GM12874 (cell line): ENCODE results near the gene DNER.

ENCODE experiments used
- TF ChIP-seq, protein P1 (sequence below): IDR thresholded peaks from 2 replicates; pipeline ENCODE4 v1.5.1; 2011; ENCODE audit warnings: low read depth, mild to moderate bottlenecking, control low read depth, low read length, moderate library complexity; ENCODE audit not compliant: insufficient read depth

The DNER gene

DNA sequence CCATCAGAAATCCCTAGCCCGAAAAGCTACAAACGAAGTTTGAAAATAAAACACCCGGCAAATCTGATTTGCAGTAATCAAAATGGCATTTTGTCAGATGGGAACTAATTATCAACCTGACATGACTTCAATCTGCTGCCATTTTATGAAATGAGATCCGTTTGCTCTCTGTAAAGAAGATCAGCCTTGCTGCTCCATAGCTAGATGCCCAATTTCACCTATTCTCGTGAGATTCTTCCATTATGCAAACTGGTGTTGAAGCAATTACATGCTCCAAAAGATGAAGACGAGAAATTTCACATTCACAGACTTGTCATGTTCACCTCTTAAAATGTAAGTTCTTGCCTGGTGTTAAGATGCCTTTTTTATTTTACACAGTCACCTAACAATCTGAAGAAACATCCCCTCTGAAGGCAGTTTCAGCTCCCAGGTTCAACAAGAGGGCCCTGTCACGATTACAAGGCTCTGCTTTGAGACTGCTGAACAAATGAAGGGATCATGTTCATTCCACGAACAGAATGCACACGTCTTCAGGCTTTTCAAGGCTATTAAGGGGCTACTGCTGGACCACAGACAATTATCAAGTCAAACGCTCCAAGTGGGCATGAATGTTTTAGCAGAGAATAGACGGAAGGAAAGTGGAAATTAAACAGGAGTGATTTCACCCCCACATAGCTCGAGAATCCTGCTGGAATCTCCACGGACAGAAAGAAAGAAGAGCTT lies 270.6 kb downstream of the DNER start:
- TF ChIP-seq, protein P1, sequence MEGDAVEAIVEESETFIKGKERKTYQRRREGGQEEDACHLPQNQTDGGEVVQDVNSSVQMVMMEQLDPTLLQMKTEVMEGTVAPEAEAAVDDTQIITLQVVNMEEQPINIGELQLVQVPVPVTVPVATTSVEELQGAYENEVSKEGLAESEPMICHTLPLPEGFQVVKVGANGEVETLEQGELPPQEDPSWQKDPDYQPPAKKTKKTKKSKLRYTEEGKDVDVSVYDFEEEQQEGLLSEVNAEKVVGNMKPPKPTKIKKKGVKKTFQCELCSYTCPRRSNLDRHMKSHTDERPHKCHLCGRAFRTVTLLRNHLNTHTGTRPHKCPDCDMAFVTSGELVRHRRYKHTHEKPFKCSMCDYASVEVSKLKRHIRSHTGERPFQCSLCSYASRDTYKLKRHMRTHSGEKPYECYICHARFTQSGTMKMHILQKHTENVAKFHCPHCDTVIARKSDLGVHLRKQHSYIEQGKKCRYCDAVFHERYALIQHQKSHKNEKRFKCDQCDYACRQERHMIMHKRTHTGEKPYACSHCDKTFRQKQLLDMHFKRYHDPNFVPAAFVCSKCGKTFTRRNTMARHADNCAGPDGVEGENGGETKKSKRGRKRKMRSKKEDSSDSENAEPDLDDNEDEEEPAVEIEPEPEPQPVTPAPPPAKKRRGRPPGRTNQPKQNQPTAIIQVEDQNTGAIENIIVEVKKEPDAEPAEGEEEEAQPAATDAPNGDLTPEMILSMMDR, result no peak

DNA sequence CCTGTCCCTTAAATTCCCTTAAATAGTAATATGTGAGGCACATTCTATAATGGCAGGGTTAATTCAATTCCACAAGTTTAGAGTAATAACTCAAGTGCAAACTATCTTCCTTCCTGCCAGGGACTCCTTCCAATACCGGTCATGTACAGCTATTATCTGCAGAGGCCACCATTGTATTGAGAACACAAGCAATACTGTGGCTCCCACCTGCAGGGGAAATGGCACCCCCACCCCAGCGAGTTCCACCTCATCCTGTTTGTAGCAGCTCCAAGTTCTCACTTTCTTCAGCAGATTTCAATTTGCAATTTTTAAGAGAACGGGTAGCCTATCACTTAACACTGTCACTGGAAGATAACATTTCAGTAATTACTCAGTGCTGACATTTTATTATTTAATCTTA lies 271.2 kb downstream of the DNER start:
- TF ChIP-seq, protein P1, result no peak

DNA sequence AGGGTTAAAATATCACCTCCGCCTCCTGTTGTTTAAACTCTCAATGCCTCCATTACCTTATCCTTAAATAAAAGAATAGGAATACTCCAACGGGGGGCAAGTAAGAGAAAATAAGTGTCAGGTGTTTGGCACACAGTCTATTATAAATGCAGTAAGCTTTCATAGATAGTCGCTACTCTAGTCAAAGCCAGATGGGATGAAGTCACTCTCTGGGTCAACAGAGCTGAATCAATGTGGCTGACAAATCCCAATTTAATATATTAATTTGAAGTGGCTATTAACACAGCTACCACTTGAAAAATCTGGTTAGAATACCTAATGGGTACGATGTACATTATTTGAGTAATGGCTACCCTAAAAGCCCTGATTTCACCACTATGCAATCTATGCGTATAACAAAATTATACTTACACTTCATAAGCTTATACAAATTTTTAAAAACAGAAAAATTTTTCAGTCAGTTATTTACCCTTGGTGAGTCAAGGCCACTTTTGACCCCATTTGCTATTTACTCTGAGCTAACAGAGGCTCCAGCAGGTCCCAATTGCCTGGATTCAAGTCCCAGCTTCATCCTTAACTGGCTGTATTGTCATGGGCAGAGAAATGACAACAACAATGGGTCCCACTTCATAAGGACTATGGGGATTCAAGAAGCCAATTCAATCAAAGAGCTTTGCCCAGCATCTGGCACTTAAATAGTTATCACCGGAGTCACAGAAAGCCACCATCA lies 275.8 kb downstream of the DNER start:
- TF ChIP-seq, protein P1, result no peak

DNA sequence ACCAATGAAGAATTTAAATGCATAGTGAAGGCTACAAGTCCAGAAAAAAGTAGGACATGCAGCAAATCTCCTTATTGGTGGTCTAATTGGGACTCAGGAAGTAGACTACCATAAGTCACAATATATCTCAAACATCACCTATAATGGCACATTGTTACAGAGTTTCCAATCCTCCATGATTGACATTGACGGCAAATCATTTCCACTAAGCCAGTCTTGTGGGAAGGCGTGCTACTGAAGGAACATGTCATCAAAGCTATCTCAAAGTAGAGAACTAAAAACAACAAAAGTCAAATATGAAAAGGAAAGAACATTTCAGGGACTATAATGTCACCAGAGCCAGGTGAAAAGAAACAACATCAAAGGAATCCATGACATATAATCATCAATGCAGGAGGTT lies 276.9 kb downstream of the DNER start:
- TF ChIP-seq, protein P1, result no peak

DNA sequence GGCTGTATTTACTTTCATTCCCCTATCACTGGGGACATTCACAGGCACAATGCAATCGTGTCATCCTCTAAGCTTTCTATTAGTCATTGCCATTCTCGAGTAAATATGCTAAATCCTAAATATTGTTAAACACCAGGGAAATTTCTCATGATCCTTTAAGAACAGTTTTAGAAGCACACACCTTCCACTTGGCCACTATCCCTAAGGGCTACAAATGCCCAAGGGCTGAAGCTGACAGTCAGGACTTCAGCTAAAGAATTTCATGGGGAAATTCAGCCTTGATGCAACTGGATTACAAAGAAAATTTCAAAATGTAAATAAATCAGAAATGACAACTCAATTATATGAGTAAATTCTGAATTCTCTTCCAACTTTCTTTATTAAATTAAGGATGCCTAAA lies 280.2 kb downstream of the DNER start:
- TF ChIP-seq, protein P1, result no peak

DNA sequence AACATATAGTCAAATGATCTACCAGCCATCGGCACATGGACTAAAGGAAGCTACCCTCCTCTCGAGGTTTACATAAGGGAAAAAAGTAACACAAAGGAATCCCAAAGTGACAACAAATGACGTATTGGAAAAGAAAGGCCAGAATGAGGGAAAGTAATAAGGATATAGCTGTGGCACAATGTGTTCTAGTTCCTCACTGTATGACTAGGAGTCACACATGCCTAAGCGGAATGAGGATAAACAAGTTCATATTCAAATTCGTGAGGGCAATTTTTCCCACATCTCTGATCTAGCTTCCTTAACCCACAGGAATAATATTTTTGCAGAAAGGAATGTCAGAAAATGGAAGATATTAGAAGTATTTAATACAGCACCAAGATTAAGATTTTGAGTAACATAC lies 281.0 kb downstream of the DNER start:
- TF ChIP-seq, protein P1, result no peak

DNA sequence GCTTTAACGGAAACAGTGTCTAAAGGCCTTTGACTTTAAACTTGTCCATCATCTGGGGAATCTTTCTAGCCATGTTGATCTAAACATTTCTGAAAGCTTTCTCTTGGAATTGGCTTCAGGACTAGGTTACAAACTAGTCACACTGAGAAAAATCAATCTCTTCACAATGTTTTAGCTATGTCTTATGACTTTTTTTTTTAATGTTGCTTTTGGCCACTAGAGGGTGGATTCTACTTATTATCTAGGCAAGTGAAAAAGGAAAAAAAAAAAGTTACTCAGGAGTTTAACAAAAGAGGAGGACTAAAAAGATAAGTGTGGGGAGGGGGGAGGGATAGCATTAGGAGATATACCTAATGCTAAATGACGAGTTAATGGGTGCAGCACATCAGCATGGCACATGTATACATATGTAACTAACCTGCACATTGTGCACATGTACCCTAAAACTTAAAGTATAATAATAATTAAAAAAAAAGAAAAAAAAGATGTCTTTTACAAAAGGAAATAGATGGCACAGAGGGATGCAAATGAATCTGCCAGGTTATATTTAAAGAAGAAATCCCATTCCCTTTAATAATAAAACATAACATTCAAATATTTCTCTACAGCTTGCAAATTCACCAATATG lies 282.9 kb downstream of the DNER start:
- TF ChIP-seq, protein P1, result 0 out of 2 replicates have a peak, but pooled peaks have one; percentile 9
